Measurements from ENCODE around the gene HES1. TPM values are rescaled to one million over a fixed set of nuclear protein-coding genes. Genes with fewer than 3 reads are reported as not detected.

The HES1 gene
- total RNA-seq, 1 donor from 2014 or later = 51.6 TPM

DNA sequence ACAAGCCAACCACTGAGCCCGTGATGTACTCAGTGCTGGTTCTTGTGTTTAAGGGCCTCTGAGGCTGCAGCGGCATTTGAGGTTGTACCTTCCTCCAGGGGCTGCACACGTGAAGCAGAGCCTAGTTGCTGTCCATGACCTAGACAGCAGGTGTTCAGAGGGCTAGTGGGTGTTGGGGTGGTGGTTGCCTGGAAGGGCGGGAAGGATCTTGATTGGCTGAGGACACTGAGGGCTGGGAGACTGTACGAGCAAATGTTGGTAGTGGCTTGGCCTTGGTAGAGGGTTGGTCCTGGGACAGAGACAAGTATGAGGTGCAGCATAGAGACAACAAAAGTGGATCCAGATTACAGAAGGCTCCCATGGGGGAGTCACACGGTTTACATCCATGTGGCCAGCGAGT is 17.0 kb upstream of the HES1 start:
- Mint-ChIP-seq H3K4me3 (ENCODE audit: unreplicated experiment) (no peak overlapping the region), H3K27me3 (ENCODE audit: unreplicated experiment) (peaks cover 79% of the 10 kb centered on the region), H3K36me3 (ENCODE audit: unreplicated experiment) (no peaks in the 10 kb centered on the region), H3K27ac (ENCODE audit: unreplicated experiment) (no peak overlapping the region), H3K9me3 (ENCODE audit: unreplicated experiment) (no peaks in the 10 kb centered on the region), H3K4me1 (ENCODE audit: unreplicated experiment) (no peaks in the 10 kb centered on the region)
- TF ChIP-seq, protein P1, sequence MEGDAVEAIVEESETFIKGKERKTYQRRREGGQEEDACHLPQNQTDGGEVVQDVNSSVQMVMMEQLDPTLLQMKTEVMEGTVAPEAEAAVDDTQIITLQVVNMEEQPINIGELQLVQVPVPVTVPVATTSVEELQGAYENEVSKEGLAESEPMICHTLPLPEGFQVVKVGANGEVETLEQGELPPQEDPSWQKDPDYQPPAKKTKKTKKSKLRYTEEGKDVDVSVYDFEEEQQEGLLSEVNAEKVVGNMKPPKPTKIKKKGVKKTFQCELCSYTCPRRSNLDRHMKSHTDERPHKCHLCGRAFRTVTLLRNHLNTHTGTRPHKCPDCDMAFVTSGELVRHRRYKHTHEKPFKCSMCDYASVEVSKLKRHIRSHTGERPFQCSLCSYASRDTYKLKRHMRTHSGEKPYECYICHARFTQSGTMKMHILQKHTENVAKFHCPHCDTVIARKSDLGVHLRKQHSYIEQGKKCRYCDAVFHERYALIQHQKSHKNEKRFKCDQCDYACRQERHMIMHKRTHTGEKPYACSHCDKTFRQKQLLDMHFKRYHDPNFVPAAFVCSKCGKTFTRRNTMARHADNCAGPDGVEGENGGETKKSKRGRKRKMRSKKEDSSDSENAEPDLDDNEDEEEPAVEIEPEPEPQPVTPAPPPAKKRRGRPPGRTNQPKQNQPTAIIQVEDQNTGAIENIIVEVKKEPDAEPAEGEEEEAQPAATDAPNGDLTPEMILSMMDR (IDR thresholded peaks at IDR 0.05) = no peak
- DNase-seq (ENCODE audit: extremely low spot score, unreplicated experiment) = no peak

DNA sequence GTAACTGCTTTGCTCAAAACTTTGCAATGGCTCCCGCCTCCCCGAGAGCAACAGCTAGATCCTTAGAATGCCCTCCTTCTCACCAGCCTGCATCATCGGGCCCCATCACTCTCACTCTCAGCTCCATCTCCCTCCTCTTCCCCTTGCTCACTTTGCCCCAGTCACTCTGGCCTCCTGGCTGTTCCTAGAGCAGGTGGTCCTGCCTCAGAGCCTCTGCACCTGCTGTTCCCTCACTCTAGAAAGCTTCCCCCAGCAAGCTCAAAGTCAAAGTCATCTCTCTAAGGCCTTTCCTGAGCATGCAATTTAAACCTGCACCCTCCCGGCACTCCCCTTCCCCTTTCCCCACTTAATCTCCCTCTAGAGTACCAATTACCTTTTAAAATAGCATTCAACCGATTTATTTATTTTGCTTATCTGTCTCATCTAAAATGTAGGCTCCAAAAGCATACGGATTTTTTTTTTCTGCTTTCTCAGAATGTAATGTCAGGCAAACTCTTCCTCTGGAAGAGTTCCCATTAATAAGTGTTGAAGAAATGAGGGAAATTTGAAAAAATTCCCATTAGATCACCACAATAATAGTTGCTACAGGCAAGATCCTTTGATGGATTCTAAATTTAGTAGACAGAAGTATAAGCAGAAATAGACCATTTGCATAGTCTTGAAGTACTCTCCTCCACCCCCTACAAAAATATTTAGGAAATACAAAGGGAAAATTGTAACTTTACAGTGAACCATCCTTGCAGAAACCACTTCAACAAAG is 15.9 kb upstream of the HES1 start:
- peaks cover 82% of the 10 kb centered on the region for H3K27me3 Mint-ChIP-seq (ENCODE audit: unreplicated experiment)
- H3K27ac Mint-ChIP-seq (ENCODE audit: unreplicated experiment) = no peak overlapping the region
- H3K4me3 Mint-ChIP-seq (ENCODE audit: unreplicated experiment) = no peak overlapping the region
- no peaks in the 10 kb centered on the region for H3K36me3 Mint-ChIP-seq (ENCODE audit: unreplicated experiment)
- DNase-seq (ENCODE audit: extremely low spot score, unreplicated experiment) = no peak
- H3K9me3 Mint-ChIP-seq (ENCODE audit: unreplicated experiment) = no peaks in the 10 kb centered on the region
- TF ChIP-seq, protein P1 (IDR thresholded peaks at IDR 0.05) = no peak
- no peaks in the 10 kb centered on the region for H3K4me1 Mint-ChIP-seq (ENCODE audit: unreplicated experiment)

DNA sequence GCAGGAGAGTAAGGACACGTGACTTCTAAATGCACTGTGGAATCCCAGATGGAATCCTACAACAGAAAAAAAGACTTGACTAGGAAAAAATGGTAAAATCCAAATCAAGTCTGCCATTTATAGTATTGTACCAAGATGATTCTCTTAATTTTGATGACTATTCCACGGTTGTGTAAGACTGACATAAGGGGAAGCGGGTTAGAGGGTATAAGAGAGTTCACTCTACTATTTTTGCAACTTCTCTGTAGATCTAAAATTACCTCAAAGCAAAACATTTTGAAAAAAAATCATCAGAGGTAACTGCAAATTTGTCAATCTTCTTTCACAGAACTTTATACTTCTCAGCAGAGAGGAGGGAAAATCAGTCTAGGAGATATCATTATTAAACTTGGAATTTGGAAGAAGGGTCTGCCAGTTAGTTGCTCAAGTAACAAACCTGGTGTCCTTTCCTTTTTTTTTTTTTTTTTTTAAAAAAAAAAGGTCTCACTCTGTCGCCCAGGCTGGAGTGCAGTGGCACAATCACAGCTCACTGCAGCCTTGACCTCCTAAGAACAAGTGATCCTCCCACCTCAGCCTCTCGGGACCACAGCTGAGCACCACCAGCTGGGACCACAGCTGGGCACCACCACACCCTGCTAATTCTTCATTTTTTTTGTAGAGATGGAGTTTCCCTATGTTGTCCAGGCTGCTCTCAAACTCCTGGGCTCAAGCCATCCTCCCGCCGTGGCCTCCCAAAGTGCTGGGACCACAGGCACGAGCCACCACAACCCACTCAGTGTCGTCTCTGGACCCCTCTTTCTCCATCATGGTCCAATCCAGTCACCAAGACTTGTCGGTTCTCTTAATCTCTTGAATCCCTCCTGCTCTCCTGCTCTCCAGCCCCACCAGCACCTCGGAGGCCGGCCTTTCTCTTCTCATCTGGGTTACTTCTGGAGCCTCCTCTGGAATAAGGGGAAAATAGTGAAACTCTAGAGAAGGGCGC is 14.9 kb upstream of the HES1 start:
- TF ChIP-seq, protein P1 (IDR thresholded peaks at IDR 0.05) = no peak
- DNase-seq (ENCODE audit: extremely low spot score, unreplicated experiment) = no peak
- H3K4me3 Mint-ChIP-seq (ENCODE audit: unreplicated experiment) = no peak overlapping the region
- no peak overlapping the region for H3K27ac Mint-ChIP-seq (ENCODE audit: unreplicated experiment)
- H3K36me3 Mint-ChIP-seq (ENCODE audit: unreplicated experiment) = no peaks in the 10 kb centered on the region
- no peaks in the 10 kb centered on the region for H3K4me1 Mint-ChIP-seq (ENCODE audit: unreplicated experiment)
- peaks cover 82% of the 10 kb centered on the region for H3K27me3 Mint-ChIP-seq (ENCODE audit: unreplicated experiment)
- no peaks in the 10 kb centered on the region for H3K9me3 Mint-ChIP-seq (ENCODE audit: unreplicated experiment)

DNA sequence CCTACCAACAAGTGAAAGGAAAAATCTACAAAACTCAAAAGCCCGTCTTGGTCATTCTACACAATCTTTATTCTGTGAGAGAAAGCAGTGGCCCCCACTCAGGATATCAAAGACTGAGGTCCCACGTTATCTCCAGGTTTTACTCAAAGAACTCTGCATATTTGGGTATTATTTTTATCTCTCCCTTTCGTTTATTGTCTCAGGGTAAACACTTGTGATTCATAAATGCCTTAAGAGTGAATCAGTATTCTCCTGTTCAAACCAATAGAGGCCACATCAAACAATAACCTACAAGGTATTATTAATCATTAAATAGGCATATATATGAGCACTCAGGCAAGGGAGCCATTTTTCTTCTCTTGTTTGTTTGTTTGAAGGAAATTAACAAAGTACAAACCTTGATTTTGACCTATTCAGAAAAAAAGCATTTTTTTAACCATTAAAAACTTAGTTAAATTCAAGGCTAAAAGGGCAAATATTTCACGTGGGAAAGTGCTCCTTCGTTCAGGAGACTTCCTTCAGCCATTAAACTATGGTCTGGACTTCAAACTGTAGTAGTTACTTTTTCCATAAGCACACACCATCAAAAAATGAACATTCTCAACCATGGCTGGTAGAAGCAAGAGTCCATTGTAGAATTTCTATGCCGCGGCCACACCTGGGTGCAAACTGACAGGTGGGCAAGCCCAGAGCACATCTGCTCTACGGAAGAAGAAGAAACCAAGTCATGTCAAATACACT is 13.9 kb upstream of the HES1 start:
- Mint-ChIP-seq H3K27ac (ENCODE audit: unreplicated experiment) (no peak overlapping the region), H3K27me3 (ENCODE audit: unreplicated experiment) (peaks cover 85% of the 10 kb centered on the region)

More for the DNA sequence above, 13.9 kb upstream of the HES1 start:
- no peak for DNase-seq (ENCODE audit: extremely low spot score, unreplicated experiment)
- no peaks in the 10 kb centered on the region for H3K4me1 Mint-ChIP-seq (ENCODE audit: unreplicated experiment)
- H3K4me3 Mint-ChIP-seq (ENCODE audit: unreplicated experiment) = no peak overlapping the region
- H3K36me3 Mint-ChIP-seq (ENCODE audit: unreplicated experiment) = no peaks in the 10 kb centered on the region
- TF ChIP-seq, protein P1 (IDR thresholded peaks at IDR 0.05) = no peak
- H3K9me3 Mint-ChIP-seq (ENCODE audit: unreplicated experiment) = no peaks in the 10 kb centered on the region
